Measurements from ENCODE around the gene MGAT1. TPM values are rescaled to one million over a fixed set of nuclear protein-coding genes. Genes with fewer than 3 reads are reported as not detected.

MGAT1 gene
- total RNA-seq, 1 experiment from 2014 or later = 86.4 TPM

DNA sequence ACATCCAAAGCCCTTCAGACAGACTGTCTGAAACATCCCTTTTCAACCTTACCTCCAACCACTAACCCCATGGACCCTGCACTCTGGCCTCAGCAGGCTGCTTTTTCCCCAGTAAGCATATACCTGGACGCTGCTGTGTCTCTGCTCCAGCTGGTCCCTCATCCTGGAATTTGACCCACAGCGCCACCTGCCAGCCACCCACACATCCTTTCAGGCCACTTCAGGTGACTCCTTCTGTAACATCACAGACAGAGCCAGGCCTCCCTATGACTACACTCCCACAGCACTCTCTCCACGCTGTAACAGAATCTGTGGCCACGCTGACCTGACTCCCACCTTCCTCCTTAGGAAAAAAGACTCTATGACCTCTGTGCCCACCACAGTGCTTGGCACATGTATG, 3.4 kb downstream of the MGAT1 start:
- H3K27ac Mint-ChIP-seq (ENCODE audit: unreplicated experiment) = peak overlapping the region; percentile 11

DNA sequence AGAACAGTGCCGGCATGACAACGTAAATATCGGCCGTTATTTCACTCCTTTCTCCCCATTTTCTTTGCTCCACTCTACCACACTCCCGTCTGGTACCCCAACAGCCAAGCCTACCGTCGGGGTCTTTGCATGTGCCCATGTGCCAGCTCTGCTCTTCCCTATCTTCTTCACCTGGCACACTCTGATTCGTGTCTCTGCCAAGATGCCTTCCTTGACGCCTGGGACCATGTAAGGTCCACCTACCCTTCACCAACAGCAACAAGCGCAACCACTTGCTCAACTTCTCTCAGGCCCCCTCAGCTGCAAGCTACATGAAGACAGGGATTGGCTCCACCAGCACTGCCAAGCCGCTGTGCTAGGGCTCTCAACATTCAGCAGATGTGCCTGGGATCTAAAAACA, 4.4 kb downstream of the MGAT1 start:
- CTCF ChIA-PET = no interaction called here
- Mint-ChIP-seq H3K36me3 (ENCODE audit: insufficient read depth, unreplicated experiment) (peaks cover 23% of the 10 kb centered on the region), H3K9me3 (ENCODE audit: low read depth, unreplicated experiment) (no peaks in the 10 kb centered on the region), H3K4me1 (ENCODE audit: low read depth, unreplicated experiment) (peaks cover 55% of the 10 kb centered on the region), H3K27me3 (ENCODE audit: unreplicated experiment) (no peaks in the 10 kb centered on the region), H3K4me3 (ENCODE audit: low read depth, unreplicated experiment) (no peak overlapping the region), H3K27ac (ENCODE audit: unreplicated experiment) (no peak overlapping the region)
- intact Hi-C loops (cut with micrococcal nuclease; ENCODE audit: unreplicated experiment) = no loop called here
- TF ChIP-seq, protein P1, sequence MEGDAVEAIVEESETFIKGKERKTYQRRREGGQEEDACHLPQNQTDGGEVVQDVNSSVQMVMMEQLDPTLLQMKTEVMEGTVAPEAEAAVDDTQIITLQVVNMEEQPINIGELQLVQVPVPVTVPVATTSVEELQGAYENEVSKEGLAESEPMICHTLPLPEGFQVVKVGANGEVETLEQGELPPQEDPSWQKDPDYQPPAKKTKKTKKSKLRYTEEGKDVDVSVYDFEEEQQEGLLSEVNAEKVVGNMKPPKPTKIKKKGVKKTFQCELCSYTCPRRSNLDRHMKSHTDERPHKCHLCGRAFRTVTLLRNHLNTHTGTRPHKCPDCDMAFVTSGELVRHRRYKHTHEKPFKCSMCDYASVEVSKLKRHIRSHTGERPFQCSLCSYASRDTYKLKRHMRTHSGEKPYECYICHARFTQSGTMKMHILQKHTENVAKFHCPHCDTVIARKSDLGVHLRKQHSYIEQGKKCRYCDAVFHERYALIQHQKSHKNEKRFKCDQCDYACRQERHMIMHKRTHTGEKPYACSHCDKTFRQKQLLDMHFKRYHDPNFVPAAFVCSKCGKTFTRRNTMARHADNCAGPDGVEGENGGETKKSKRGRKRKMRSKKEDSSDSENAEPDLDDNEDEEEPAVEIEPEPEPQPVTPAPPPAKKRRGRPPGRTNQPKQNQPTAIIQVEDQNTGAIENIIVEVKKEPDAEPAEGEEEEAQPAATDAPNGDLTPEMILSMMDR (IDR thresholded peaks at IDR 0.05; ENCODE audit: unreplicated experiment) = no peak
- no peak for DNase-seq
- no TSS peak for BruUV-seq (replicated peaks)

More for the DNA sequence above, 3.4 kb downstream of the MGAT1 start:
- intact Hi-C loops (cut with micrococcal nuclease; ENCODE audit: unreplicated experiment) = loop anchor here (1.0 kb wide), 1 partner anchor 15 kb away; no protein-coding TSS in a partner anchor
- Mint-ChIP-seq H3K4me1 (ENCODE audit: low read depth, unreplicated experiment) (peaks cover 55% of the 10 kb centered on the region), H3K36me3 (ENCODE audit: insufficient read depth, unreplicated experiment) (peaks cover 28% of the 10 kb centered on the region), H3K27me3 (ENCODE audit: unreplicated experiment) (no peaks in the 10 kb centered on the region), H3K9me3 (ENCODE audit: low read depth, unreplicated experiment) (no peaks in the 10 kb centered on the region), H3K4me3 (ENCODE audit: low read depth, unreplicated experiment) (no peak overlapping the region)
- peak; percentile 79 for DNase-seq
- TF ChIP-seq, protein P1 (IDR thresholded peaks at IDR 0.05; ENCODE audit: unreplicated experiment) = peak; percentile 61
- no TSS peak for BruUV-seq (replicated peaks)
- CTCF ChIA-PET = interaction anchor here (0.9 to 4.1 kb wide), 4 partner anchors 14 to 188 kb away, joined by 3 to 19 read pairs (median 4); no protein-coding TSS in a partner anchor

DNA sequence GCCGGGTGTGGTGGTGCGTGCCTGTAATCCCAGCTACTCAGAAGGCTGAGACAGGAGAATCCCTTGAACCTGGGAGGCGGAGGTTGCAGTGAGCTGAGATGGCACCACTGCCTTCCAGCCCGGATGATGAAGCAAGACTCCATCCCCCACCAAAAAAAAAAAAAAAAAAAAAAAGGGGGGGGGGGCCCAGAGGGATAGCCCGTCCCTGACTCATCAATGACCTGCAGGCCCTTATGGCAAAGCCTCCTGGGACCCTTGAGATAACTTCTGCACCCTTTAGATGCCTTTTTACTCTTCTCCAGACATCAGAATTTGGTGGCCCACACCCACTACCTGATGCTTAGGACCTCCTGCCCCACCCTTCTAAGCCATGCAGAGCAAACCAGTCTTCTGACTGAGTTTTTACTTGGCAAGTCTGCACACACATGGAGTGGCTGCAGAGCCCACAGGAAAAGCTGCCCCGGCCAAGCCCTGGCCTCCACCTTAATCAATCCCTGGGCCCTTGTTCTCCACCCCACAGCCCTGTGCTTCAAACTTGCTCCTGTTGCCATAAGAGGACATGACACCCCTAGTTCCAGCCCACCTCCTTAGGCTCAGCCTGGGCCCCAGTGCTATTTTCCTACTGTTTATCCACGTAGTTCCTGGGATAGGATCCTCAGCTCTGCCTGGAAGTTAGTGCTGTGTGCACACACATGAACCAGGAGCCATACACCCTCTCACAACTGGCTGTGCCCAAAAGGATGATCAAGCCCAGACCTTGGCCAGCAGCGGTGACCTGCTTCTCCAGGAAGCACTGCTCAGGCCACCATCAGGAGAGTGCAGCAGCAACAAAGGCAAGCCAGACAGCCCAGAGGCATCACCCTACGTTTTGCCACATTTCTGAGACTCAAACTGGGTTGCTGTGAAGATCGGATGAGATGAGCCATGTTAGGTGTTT, 5.1 kb downstream of the MGAT1 start:
- H3K36me3 Mint-ChIP-seq (ENCODE audit: insufficient read depth, unreplicated experiment) = peaks cover 25% of the 10 kb centered on the region
- intact Hi-C loops (cut with micrococcal nuclease; ENCODE audit: unreplicated experiment) = no loop called here

DNA sequence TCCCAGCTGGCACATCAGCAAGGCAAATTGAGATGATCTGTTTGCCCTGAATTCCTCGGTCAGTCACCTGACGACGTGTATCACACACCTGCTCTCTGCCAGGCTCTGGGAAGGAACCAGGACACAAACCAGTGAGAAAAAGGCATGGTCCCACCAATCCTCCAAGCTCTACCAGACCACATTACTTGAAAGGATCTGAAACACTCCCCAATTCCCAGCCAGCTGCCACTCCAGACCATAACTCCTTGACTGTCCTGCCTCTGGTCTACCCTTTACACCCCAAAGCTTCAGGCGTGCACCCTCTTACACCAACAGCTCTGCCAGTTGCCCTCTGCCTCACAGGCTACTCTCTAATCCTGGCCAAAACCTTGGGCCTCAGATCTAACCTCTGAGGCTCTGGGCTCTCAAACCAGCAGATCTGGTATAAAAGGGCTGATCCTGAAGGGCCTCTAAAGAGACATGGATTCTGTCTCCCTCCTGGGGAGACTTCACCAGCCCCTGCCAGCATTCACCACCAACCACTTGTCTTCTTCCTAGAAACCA, 6.8 kb downstream of the MGAT1 start:
- no peaks in the 10 kb centered on the region for H3K27me3 Mint-ChIP-seq (ENCODE audit: unreplicated experiment)
- H3K36me3 Mint-ChIP-seq (ENCODE audit: insufficient read depth, unreplicated experiment) = peaks cover 20% of the 10 kb centered on the region
- H3K4me3 Mint-ChIP-seq (ENCODE audit: low read depth, unreplicated experiment) = no peak overlapping the region
- CTCF ChIA-PET = interaction anchor here (0.7 to 2.6 kb wide), 2 partner anchors 35 to 65 kb away, joined by 3 to 7 read pairs; no protein-coding TSS in a partner anchor
- TF ChIP-seq, protein P1 (IDR thresholded peaks at IDR 0.05; ENCODE audit: unreplicated experiment) = no peak
- intact Hi-C loops (cut with micrococcal nuclease; ENCODE audit: unreplicated experiment) = no loop called here
- H3K9me3 Mint-ChIP-seq (ENCODE audit: low read depth, unreplicated experiment) = no peaks in the 10 kb centered on the region
- DNase-seq = no peak
- no peak overlapping the region for H3K27ac Mint-ChIP-seq (ENCODE audit: unreplicated experiment)
- peaks cover 43% of the 10 kb centered on the region for H3K4me1 Mint-ChIP-seq (ENCODE audit: low read depth, unreplicated experiment)
- BruUV-seq (replicated peaks) = no TSS peak

More for the DNA sequence above, 5.1 kb downstream of the MGAT1 start:
- Mint-ChIP-seq H3K9me3 (ENCODE audit: low read depth, unreplicated experiment) (no peaks in the 10 kb centered on the region), H3K4me3 (ENCODE audit: low read depth, unreplicated experiment) (no peak overlapping the region), H3K4me1 (ENCODE audit: low read depth, unreplicated experiment) (peaks cover 55% of the 10 kb centered on the region), H3K27ac (ENCODE audit: unreplicated experiment) (no peak overlapping the region), H3K27me3 (ENCODE audit: unreplicated experiment) (no peaks in the 10 kb centered on the region)
- BruUV-seq (replicated peaks) = no TSS peak
- no peak for DNase-seq
- TF ChIP-seq, protein P1 (IDR thresholded peaks at IDR 0.05; ENCODE audit: unreplicated experiment) = no peak
- CTCF ChIA-PET = interaction anchor here (0.7 kb wide), 1 partner anchor 71 kb away, joined by 6 read pairs; no protein-coding TSS in a partner anchor
